Upper lobe of right lung (tissue), 1 donor: ENCODE measurements around the gene CHST11. TPM values are rescaled to one million over a fixed set of nuclear protein-coding genes. Genes with fewer than 3 reads are reported as not detected.

Experiments used
- ATAC-seq: fragments of 200-7000 bp; cut with Tn5 transposase; one replicate; pipeline ENCODE4 v1.9.1; 2020; ENCODE audit warnings: mild to moderate bottlenecking, moderate library complexity
- DNase-seq: peaks from one replicate; pipeline ENCODE4 v3.0.0-alpha.2; 2020
- H3K27ac ChIP-seq: fragments of 200-600 bp; one replicate; pipeline ENCODE4 v1.8.0; 2022
- H3K27me3 ChIP-seq: fragments of 200-600 bp; one replicate; pipeline ENCODE4 v1.8.0; 2022; ENCODE audit warnings: mild to moderate bottlenecking
- H3K36me3 ChIP-seq: fragments of 200-600 bp; one replicate; pipeline ENCODE4 v1.8.0; 2022
- H3K4me1 ChIP-seq: fragments of 200-600 bp; one replicate; pipeline ENCODE4 v1.8.0; 2022
- H3K4me3 ChIP-seq: fragments of 200-600 bp; one replicate; pipeline ENCODE4 v1.8.0; 2022; ENCODE audit warnings: mild to moderate bottlenecking
- H3K9me3 ChIP-seq: fragments of 200-600 bp; one replicate; pipeline ENCODE4 v1.8.0; 2022
- intact Hi-C: fragments of 100-400 bp; cut with DNase I; formaldehyde crosslinking; loops from one replicate; pipeline ENCODE4 v1.11.0; 2022
- total RNA-seq: library from RNA; stranded (reverse); fragmentation: NEBNext Ultra II Directional; extraction: Animal tissue kit (Norgen Biotek cat#: 25700); gene quantifications from one replicate; pipeline ENCODE4 v1.2.1, GENCODE V29; 2021
- TF ChIP-seq, protein P1 (sequence below): fragments of 200-600 bp; IDR thresholded peaks from one replicate; pipeline ENCODE4 v1.8.0; 2022; ENCODE audit warnings: antibody characterized with exemption
- donor health status: DM: no; HTN: yes; CAD: no; lungs with severe emphysema.

Gene CHST11
- total RNA-seq, 1 donor from 2014 or later, result 56.6 TPM

- H3K27me3 ChIP-seq, result no peaks in the 10 kb centered on the region
- no peaks in the 10 kb centered on the region for H3K36me3 ChIP-seq
- intact Hi-C loops, result no loop called here
- no peaks in the 10 kb centered on the region for H3K9me3 ChIP-seq
- no peak overlapping the region for H3K27ac ChIP-seq
- H3K4me1 ChIP-seq, result peaks cover 35% of the 10 kb centered on the region
- H3K4me3 ChIP-seq, result no peak overlapping the region
- TF ChIP-seq, protein P1, sequence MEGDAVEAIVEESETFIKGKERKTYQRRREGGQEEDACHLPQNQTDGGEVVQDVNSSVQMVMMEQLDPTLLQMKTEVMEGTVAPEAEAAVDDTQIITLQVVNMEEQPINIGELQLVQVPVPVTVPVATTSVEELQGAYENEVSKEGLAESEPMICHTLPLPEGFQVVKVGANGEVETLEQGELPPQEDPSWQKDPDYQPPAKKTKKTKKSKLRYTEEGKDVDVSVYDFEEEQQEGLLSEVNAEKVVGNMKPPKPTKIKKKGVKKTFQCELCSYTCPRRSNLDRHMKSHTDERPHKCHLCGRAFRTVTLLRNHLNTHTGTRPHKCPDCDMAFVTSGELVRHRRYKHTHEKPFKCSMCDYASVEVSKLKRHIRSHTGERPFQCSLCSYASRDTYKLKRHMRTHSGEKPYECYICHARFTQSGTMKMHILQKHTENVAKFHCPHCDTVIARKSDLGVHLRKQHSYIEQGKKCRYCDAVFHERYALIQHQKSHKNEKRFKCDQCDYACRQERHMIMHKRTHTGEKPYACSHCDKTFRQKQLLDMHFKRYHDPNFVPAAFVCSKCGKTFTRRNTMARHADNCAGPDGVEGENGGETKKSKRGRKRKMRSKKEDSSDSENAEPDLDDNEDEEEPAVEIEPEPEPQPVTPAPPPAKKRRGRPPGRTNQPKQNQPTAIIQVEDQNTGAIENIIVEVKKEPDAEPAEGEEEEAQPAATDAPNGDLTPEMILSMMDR, result no peak
- DNase-seq (no peak), ATAC-seq (no peak)
These were observed 207.6 kb downstream of the CHST11 start for GRCh38 chr12:104664351-104664750.

- Histone ChIP-seq H3K9me3 (no peaks in the 10 kb centered on the region), H3K27me3 (no peaks in the 10 kb centered on the region), H3K4me3 (no peak overlapping the region), H3K36me3 (no peaks in the 10 kb centered on the region), H3K4me1 (peaks cover 44% of the 10 kb centered on the region), H3K27ac (no peak overlapping the region)
- intact Hi-C loops, result no loop called here
- TF ChIP-seq, protein P1, result no peak
- ATAC-seq (no peak), DNase-seq (no peak)
These were observed 208.5 kb downstream of the CHST11 start for GRCh38 chr12:104665296-104665695.

DNA sequence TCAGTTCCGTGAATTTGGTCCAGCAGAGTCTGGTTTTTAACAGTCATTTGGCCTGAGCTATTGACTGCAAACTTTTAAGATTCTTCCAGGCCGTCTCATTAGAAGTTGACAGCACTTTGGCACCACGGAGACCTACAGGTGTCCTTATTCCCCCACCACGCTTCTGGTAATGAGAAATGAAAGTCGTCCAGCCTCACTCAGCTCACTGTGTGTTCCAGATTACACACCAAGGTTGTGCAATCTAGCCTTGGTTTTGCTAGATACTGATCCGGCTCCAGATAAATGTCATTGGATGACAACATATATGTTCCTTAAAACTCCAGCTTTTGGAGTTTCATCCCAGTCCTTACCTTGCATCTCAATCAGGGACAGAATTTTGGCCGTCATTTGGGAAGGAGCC lies 210.4 kb downstream of the CHST11 start:
- Histone ChIP-seq H3K4me3 (no peak overlapping the region), H3K27me3 (no peaks in the 10 kb centered on the region), H3K9me3 (no peaks in the 10 kb centered on the region), H3K27ac (peak overlapping the region; percentile 70), H3K4me1 (peaks cover 61% of the 10 kb centered on the region), H3K36me3 (no peaks in the 10 kb centered on the region)
- DNase-seq, result no peak
- TF ChIP-seq, protein P1, result no peak
- ATAC-seq, result peak; percentile 27
- intact Hi-C loops, result no loop called here

DNA sequence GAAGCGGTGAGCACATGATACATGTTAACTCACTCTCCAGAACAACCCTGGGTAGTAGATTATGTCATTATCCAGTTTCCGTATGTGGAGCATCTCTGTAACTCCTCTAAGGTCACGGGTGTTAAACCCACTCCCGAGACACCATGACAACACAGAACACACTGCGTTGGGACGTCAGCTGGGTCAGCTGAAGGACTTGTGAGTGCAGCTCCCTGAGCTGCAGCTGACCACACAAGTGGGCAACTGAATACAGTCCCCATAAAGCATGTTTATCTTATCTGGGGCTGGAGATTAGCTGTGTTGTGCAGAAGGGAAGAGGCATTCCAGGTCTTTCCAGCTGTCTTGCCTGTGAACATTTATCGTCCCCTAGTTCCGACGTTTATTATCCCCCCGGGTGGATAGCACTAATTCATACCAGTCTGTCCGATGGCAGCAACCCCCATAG lies 211.5 kb downstream of the CHST11 start:
- intact Hi-C loops, result no loop called here
- Histone ChIP-seq H3K27ac (peak overlapping the region; percentile 70), H3K4me1 (peaks cover 69% of the 10 kb centered on the region), H3K4me3 (no peak overlapping the region), H3K27me3 (no peaks in the 10 kb centered on the region), H3K36me3 (no peaks in the 10 kb centered on the region), H3K9me3 (no peaks in the 10 kb centered on the region)
- ATAC-seq, result peak; percentile 51
- no peak for DNase-seq
- TF ChIP-seq, protein P1, result no peak

- Histone ChIP-seq H3K4me3 (no peak overlapping the region), H3K36me3 (no peaks in the 10 kb centered on the region), H3K27ac (peak overlapping the region; percentile 70), H3K9me3 (no peaks in the 10 kb centered on the region), H3K4me1 (peaks cover 78% of the 10 kb centered on the region), H3K27me3 (no peaks in the 10 kb centered on the region)
- peak; percentile 77 for DNase-seq
- ATAC-seq, result peak; percentile 42
- TF ChIP-seq, protein P1, result no peak
- intact Hi-C loops, result no loop called here
These were observed 212.5 kb downstream of the CHST11 start for GRCh38 chr12:104669089-104669721.
